ENCODE results near the gene GABRA5.

DNA sequence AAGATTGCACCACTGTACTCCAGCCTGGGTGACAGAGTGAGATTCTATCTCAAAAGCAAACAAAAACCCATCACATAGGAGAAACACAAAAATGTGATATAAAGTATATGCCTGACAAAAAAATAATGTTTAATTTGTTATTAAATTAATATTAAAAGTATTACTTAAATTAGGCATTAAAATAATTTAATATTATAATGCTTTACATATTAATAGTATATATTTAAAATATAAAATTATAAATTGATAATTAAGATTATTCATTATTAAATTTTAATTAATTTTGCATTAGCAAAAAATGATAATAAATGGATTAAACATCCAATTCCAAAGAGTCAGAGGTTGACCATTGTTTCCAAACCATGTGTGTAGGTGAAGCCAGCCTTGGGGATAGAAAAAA, 22.0 kb upstream of the GABRA5 start:
- TF ChIP-seq, protein P1, sequence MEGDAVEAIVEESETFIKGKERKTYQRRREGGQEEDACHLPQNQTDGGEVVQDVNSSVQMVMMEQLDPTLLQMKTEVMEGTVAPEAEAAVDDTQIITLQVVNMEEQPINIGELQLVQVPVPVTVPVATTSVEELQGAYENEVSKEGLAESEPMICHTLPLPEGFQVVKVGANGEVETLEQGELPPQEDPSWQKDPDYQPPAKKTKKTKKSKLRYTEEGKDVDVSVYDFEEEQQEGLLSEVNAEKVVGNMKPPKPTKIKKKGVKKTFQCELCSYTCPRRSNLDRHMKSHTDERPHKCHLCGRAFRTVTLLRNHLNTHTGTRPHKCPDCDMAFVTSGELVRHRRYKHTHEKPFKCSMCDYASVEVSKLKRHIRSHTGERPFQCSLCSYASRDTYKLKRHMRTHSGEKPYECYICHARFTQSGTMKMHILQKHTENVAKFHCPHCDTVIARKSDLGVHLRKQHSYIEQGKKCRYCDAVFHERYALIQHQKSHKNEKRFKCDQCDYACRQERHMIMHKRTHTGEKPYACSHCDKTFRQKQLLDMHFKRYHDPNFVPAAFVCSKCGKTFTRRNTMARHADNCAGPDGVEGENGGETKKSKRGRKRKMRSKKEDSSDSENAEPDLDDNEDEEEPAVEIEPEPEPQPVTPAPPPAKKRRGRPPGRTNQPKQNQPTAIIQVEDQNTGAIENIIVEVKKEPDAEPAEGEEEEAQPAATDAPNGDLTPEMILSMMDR (conservative IDR thresholded peaks at IDR 0.05; ENCODE audit: low read depth in 2 of 2): no peak
- no peak for TF ChIP-seq EZH2phosphoT487 (IDR thresholded peaks at IDR 0.05; ENCODE audit: unreplicated experiment)
- TF ChIP-seq POLR2AphosphoS5 (IDR thresholded peaks at IDR 0.05; ENCODE audit: low read depth): no peak
- no peak for TF ChIP-seq EZH2 (IDR thresholded peaks at IDR 0.05; ENCODE audit: low read depth, unreplicated experiment)
- no peak for TF ChIP-seq STAT1 (IDR thresholded peaks at IDR 0.05; ENCODE audit: unreplicated experiment)
- TF ChIP-seq, protein P2, sequence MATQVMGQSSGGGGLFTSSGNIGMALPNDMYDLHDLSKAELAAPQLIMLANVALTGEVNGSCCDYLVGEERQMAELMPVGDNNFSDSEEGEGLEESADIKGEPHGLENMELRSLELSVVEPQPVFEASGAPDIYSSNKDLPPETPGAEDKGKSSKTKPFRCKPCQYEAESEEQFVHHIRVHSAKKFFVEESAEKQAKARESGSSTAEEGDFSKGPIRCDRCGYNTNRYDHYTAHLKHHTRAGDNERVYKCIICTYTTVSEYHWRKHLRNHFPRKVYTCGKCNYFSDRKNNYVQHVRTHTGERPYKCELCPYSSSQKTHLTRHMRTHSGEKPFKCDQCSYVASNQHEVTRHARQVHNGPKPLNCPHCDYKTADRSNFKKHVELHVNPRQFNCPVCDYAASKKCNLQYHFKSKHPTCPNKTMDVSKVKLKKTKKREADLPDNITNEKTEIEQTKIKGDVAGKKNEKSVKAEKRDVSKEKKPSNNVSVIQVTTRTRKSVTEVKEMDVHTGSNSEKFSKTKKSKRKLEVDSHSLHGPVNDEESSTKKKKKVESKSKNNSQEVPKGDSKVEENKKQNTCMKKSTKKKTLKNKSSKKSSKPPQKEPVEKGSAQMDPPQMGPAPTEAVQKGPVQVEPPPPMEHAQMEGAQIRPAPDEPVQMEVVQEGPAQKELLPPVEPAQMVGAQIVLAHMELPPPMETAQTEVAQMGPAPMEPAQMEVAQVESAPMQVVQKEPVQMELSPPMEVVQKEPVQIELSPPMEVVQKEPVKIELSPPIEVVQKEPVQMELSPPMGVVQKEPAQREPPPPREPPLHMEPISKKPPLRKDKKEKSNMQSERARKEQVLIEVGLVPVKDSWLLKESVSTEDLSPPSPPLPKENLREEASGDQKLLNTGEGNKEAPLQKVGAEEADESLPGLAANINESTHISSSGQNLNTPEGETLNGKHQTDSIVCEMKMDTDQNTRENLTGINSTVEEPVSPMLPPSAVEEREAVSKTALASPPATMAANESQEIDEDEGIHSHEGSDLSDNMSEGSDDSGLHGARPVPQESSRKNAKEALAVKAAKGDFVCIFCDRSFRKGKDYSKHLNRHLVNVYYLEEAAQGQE (IDR thresholded peaks at IDR 0.05; ENCODE audit: unreplicated experiment): no peak
- no peak for TF ChIP-seq JUNB (IDR thresholded peaks at IDR 0.05; ENCODE audit: unreplicated experiment)
- TF ChIP-seq, protein P3, sequence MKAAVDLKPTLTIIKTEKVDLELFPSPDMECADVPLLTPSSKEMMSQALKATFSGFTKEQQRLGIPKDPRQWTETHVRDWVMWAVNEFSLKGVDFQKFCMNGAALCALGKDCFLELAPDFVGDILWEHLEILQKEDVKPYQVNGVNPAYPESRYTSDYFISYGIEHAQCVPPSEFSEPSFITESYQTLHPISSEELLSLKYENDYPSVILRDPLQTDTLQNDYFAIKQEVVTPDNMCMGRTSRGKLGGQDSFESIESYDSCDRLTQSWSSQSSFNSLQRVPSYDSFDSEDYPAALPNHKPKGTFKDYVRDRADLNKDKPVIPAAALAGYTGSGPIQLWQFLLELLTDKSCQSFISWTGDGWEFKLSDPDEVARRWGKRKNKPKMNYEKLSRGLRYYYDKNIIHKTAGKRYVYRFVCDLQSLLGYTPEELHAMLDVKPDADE (IDR thresholded peaks at IDR 0.05): no peak

Measured in GM23338 (cell line).